SK-N-DZ (cell line): ENCODE measurements around the gene CXCL6. TPM values are rescaled to one million over a fixed set of nuclear protein-coding genes. Genes with fewer than 3 reads are reported as not detected.

Source experiments
- DNase-seq: peaks from one replicate; pipeline ENCODE4 v3.0.0-alpha.2; 2015; ENCODE audit warnings: low spot score
- polyA plus RNA-seq, 2 experiments: library from polyadenylated mRNA; depleted of rRNA; stranded (reverse); fragments of >200 nt; gene quantifications; 2 replicates each; pipeline ENCODE4 v1.2.3, GENCODE V29; 2014

CXCL6 gene
- polyA plus RNA-seq (2014; cell fraction: cytosol; rRNA removed) = not detected in 2 replicates
- not detected in 2 replicates for polyA plus RNA-seq (2014; cell fraction: nucleus; rRNA removed)

DNA sequence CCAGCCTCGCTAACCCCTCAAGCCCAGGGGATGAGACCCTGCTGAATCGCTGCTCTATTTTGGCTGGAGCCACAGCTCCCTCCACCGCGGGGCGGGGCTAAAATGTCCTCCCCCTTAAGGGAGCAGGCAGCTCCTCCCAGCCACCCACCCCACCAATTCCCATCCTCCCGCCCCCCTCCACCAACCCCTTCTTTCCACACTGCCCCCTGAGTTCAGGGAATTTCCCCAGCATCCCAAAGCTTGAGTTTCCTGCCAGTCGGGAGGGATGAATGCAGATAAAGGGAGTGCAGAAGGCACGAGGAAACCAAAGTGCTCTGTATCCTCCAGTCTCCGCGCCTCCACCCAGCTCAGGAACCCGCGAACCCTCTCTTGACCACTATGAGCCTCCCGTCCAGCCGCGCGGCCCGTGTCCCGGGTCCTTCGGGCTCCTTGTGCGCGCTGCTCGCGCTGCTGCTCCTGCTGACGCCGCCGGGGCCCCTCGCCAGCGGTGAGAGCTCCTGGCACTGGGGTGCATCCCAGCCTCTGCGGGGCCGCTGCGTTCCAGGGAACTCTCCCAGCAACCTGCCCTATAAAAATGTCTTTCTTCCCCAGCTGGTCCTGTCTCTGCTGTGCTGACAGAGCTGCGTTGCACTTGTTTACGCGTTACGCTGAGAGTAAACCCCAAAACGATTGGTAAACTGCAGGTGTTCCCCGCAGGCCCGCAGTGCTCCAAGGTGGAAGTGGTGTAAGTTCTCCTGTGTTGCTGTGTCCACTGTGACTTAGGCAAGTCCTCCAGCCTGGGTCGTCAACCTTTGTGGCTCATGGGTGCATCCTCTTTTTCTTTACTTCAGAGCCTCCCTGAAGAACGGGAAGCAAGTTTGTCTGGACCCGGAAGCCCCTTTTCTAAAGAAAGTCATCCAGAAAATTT lies at the start of gene CXCL6:
Gene CXCL6, plus strand, starts transcription at position 306 of the 907 bp plus-strand sequence. Its CDS starts 73 bp downstream, at position 379.
- no peak for DNase-seq

DNA sequence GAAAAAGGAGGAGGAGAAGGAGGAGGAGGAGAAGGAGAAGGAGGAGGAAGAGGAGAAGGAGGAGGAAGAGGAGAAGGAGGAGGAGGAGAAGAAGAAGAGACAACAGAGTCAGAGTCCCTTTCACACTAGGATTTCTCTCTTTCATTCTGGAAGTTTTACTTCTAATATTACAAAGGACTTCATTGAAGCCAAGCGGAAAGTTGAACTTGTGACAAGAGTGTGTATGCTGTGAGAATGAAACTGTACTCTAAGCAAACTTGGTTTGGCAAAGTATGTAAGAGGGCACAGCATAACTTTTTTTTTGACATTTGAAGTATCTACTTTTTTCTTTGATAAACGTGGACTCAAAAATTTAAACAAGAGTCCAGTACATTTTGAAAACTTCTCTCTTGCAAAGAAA lies 48.1 kb upstream of the CXCL6 start:
- no peak for DNase-seq

DNA sequence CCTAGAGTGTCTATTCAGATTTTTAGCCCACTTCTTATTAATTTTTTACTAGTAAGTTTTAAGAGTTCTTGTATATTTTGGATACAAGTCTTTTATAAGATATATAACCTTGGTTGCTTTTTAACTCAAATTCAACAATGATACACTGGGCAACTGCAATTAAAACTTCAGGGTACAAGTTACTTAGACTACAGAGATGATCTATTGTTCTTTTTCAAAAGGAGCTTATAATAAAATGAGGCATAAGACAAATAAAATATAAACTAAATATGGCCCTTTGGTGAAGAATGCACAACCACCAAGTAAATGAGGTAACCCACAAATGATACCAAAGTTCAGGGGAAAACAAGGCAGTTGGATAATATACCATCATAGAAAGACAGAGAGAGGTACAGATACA lies 37.6 kb upstream of the CXCL6 start:
- DNase-seq = no peak

DNA sequence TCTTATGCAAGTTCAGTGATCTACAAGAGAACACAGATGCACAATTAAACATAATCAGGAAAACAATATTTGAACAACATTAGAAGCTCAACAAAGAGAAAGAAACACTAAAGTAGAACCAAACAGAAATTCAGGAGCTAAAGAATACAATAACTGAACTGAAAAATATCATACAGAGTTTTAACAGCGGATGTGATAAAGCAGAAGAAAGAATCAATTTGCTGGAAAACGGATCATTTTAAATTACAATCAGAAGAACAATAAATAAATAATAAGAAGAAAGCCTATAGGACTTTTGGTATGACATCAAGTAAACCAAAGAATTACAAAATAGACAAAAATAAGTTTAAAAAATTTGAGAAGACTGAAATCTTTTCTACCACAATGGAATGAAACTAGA lies 36.3 kb upstream of the CXCL6 start:
- DNase-seq = no peak

DNA sequence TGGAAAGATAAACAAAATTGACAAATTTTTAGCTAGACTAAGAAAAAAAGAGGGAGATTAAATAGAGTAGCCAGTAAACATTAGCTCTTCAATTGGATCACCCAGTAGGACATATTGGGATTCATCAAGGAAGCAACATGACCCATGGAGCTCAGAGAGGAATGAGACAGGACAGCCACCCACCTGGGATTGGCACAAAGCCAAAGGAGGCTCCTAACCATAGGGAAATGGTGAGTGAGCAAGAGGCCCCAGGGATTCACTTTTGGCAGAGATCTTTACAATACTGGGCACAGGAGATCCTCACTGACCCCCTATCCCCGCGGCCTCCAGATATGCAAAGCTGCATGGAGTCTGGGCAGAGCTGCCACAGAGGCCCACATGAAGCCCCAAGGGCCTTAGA lies 34.8 kb upstream of the CXCL6 start:
- no peak for DNase-seq

DNA sequence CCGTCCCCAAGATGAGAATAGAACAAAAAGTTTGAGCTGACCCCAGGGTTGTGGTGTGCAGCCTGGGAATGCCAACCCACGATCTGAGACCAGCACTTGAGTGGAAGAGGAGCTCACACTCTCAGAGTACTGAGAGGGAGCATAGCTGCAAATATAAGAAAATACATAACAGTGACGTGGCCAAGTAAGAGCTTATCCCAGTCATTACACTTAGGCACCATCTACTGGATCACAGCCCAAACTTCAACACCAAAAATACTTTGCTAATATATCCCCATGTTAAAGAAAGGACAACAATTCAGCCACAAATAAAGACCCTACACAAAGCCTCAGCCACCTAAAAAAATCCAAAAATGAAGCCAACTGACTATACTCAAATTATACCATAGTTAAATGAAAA lies 33.3 kb upstream of the CXCL6 start:
- no peak for DNase-seq

DNA sequence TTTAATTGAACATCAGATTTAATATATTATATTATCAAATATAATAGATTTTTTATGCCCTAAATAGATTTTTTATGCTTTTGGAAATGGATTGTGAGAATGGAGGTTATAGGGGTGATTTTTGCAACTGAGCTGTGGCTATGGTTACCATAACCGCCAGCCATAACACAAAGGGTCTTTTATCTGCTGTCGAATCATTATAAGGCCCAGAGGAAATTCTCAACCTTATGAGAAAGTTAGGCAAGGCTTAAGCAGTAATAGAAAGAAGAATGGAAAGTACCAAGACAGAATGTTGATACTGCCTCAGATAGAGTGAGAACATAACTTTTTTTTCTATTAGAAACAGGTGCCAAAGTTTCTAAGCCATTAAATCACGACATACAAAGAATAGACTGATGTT lies 26.3 kb upstream of the CXCL6 start:
- DNase-seq = no peak

DNA sequence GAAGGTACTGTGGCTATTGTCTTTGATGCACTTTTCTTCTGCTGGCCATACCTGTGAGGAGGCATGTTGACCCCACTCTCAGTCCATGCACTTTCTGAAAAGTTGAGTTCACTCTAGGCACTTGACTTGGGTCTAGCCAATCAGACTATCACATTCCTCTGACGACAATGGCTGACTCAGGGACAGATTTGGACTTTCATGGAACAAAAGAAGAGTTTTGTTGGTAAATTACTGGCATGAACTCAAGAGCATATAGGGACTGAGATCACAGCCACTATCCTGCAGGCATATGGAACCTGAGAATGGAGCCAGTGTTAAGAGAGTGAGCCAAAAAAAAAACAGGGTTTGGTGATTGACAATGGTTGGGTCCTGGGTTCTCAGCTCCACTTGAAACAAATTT lies 24.6 kb upstream of the CXCL6 start:
- DNase-seq = no peak

DNA sequence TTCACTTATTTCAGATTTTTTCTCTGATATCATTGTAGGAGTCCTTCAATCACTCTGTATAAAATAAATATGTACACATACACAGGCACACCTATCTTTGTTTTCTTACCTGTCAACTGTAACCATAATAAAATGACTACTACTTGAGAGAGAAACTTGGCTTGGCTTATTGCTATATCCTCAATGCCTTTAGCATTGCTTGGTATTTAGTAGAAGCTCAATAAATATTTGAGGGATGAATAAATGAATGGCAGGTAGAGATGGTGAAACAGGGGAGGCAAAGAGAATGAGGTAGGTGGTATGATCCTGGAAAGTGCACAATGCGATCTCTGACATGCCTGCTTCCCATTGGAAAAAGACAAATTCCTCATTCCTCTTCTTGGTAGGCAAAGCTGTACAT lies 21.8 kb upstream of the CXCL6 start:
- no peak for DNase-seq

DNA sequence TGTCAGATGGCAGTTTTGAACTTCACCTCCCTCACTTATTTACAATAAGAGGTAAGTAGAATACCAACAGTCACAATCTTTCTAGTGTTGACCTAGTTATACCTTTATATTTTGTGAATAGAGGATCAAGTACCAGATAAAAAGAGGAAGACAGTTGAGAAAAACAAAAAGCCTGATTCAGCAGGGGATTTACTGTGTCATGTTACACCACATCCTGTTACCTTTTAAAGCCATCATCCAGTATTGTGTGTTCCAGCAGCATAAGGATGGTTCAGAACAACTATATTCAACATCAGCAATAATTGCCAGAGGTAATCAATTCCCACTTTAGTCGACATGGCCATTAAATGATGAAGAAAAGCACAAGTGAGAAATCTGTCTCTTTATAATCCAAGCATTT lies 21.3 kb upstream of the CXCL6 start:
- DNase-seq = no peak

DNA sequence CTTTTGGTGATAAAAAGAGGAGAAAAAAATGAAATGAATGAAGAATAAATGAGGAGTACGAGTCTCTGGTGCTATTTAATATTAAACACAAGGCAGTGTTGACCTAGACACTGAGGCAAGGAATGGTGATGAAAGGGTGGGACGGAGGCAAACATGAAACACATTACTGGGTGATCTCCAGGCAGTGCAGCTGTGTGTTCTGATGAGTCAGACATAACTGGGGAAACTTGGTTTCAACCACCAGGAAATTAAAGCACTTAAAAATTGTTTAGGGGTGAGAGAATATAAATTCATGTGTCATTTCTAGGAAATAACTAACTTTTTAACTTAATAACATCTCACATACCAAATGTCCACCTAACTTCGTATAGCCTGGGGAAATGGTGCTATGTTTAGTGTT lies 19.7 kb upstream of the CXCL6 start:
- no peak for DNase-seq

DNA sequence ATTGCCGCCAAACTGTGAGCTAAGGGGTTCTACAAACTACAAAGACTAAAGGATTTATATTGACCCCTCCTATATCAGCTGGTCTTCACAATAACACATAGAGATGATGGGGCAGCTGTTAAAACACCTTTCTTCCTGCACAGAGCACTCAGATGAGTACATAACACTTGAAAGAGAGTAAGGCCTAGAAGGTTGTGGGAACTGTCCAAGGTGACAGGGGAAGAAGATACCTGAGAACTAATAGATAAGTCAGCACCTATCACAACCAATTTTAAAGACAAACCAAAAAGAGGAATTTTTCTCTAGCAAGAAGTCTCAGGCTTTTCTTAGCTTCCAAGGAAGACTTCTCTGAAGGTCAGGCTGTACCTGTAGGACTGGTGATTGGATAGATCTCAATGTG lies 19.1 kb upstream of the CXCL6 start:
- DNase-seq = no peak

DNA sequence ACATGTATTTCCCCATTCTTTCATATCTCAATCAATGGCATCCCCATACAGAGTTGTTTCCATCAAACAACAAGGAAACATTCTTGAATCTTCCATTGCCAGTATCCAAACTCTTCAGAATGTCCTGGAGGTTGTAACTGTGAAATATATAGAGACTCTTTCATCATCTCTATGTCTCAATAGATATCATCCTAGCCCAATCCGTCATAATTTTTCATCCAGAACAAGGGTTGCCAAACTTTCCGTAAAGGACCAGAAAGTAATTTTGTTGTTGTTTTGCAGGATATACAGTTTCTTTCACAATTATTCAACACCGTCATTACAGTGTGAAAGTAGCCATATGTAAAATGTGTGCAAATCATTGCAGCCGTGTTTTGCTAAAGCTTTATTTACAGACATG lies 15.2 kb upstream of the CXCL6 start:
- DNase-seq = no peak

DNA sequence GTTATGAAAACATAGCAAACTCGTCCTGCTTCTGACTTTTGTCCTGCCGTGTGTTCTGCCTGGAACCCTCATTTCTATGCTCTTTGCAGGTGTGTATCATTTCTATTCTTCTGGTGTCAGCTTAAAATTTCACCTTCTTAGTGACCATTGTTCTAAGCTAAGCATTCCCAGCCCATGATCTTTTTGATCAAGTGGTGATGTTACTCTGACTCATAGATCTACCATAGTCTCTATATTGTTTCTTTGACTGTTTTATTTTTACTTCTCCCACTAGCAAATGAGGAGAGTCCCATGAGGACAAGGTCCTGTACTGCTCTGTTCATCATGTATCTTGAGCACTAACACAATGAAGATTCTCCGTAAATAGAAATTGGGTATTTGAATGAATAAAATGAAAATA lies 14.1 kb upstream of the CXCL6 start:
- DNase-seq = no peak

DNA sequence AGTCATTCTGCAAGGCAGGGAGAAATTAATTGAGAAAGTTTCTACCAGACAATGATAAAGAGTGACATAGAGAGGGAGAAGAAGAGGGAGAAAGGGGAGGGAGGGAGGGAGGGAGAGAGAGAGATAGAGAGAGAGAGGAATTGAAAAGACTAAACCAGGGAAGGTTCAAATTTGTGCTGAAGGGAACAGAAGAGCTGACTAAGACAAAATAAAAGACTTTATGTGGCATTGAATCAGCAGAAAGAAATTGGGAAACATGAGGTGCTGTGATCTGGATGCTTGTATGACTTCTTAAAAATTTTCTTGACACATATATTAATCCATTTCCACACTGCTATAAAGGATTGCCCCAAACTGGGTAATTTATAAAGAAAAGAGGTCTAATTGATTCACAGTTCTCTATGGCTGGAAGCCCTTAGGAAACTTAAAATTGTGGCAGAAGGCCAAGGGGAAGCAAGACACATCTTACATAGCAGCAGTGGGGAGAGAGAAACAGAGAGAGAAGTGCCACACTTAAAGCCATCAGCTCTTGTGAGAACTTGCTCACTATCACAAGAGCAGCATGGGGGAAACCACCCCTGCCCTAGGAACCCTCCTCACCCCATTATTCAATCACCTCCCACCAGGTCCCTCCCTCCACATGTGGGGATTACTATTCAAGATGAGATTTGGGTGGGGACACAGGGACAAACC lies 13.5 kb upstream of the CXCL6 start:
- no peak for DNase-seq

DNA sequence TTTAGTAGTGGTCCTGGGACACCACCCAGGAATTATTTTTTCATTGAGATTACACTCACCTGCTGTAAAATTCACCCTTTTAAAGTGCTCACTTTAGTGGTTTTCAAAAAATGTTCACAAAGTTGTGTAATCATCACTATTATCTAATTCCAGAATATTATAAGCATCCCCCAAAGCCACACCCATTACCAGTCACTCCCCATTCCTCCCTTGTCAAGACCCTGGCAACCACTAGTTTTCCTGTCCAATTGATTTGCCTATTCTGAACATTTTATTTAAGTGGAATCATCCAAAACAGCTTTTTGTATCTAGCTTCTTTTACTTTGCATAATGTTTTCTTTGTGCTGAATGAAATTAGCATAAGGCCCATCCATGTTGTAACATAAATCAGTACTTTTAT lies 12.7 kb upstream of the CXCL6 start:
- DNase-seq = no peak

DNA sequence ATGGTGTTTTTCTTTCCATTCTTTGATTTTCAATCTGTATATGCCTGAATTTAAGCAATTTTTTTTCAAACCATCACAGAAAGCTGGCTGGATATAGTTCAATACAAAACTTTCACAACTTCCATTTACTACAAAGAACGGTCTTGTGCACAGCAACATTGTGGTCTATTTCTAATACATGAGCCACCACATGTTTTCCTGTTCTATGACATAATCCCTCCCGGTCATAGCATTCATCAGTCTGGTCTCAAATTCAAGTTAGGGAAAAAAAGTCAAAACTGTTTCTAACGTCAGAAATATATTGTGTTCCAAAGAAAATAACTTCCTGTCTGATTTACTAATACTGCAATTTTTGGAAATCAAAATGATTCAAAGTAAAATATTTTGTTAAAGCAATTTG lies 7.5 kb upstream of the CXCL6 start:
- no peak for DNase-seq

DNA sequence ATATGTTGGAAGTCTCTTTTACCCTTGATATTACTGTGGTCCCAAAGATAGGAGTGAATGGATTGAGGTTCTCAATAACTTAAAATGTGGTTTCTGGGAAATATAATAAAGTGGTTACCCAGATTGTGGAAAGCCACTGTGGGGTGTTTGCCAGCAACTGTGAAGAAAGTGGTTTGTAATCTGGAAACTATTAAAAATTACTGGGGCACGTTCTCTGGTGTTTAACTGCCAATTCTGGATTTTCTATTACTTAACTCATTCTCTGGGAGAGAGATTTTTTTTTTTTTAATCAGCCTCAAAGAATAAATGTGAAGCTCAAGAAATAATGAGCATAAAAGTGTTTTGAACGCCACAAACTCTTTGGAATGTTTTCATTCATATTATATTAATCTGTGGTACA lies 4.9 kb upstream of the CXCL6 start:
- no peak for DNase-seq

DNA sequence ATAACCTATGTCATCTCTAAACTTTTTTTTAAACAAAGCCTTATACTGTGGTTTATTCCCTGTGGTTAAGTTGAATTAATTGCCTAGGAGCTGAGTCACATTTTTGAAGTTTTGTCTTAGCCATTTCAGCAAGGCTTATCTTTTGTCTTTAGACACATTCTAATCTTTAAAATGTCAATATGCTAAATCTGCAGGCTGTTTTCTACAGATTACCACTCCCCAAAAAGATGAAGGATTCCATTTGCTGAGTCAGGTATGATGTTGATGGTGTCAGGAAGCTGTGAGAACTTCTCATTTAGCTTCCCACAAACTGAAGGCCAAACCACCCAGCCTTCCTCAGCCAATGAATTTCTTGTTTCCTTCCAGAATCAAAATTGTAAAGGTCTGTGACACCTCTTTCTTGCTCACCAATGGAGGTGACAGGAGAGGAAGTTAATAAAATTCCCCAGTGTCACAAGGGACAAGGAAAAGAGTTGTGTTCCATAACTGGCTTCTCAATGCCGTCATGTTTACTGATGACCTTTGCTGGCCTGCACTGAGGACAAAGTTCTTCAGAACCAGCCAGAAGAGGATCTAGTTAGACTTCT lies 3.7 kb upstream of the CXCL6 start:
- DNase-seq = no peak

DNA sequence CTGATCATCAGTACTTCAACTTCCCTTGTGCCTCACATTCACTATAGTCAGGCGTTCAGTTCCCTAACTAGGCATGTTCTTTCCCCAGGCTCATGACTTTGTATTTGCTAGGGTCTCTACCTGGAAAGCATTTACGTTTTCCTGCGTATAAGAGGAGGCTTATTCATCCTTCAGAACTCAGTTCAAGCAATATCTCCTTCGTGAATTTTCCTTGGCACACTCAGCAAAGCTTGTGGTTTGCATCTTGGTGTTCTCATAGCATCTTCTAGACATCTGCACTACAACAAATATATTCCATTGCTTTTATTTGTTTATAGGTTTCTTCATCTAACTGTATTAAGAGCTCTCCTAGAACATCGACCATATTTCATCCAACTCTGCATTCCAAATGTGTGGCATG lies 2.6 kb downstream of the CXCL6 start:
- DNase-seq = no peak

DNA sequence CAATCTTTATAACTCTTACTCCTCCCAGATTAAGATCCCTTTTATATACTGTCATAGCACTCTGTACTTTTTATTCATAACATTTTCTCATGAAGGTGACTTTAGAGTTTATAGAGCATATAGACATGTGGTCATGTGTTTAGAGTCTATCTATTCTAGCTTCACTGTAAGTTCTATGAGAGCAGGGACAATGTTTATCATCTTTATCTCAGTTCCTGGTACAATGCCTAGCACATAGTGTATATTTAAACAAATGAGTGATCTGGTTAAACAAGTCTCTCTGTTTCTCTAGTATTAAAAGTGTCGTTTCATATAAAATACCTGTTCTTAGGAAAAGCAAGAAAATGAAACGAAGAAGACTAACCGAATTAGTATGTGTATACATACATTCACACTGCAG lies 3.2 kb downstream of the CXCL6 start:
- DNase-seq = no peak

DNA sequence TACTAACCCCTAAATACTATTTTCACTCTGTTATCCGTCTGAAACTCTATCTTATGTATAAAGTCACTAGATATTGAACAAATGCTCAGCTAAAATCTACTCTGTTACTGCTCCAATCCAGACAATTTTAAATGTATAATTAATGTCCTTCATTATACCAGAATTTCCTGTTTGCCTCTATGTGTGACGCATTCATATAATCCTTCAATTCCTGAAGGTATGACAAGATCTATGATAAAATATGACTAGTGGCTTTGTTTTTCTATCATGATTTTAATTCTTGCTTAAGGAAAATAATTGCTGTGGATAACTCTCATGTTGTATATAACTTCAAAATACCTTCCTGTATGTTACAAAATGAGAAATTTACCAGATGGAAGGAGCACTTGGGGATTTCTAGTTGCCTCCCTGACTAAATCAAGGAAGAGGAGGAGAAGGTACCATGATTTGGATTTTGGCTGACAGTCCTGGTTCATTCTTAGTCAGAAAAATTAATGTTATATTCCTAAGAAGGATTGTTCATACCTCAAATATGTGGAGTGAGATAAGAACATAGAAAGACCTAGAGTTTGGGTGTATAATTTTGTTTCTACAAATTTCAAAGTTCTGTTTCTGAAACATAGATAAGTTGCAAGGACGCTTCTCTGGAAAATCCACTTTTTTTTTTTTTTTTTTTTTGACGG lies 4.9 kb downstream of the CXCL6 start:
- no peak for DNase-seq
